ENCODE results near the gene INVS.

Gene INVS

DNA sequence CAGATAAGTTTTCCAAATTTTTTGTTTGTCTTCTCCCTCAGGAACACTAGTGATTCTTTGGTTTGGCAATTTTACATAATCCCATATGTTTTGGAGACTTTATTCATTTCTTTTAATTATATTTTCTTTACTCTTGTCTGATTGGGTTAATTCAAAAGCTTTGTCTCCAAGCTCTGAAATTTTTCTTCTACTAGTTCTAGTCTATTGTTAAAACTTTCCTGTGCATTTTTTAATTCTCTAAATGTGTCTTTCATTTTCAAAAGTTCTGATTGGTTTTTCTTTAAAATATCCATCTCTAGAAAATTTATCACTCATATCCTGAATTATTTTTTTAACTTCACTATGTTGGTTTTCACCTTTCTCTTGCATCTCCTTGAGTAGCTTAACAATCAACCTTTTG is 92.2 kb downstream of the INVS start:
- H3K27ac ChIP-seq (ENCODE audit: low read length) = no peak overlapping the region
- no peaks in the 10 kb centered on the region for H3K36me3 ChIP-seq (ENCODE audit: control insufficient read depth, insufficient read depth, low read length)
- H3K9me3 ChIP-seq (ENCODE audit: control insufficient read depth, insufficient read depth, low read length) = no peaks in the 10 kb centered on the region
- no peaks in the 10 kb centered on the region for H3K27me3 ChIP-seq (ENCODE audit: control insufficient read depth, insufficient read depth, low read length)
- no peak for DNase-seq (ENCODE audit: low read depth, low spot score)
- no peak overlapping the region for H3K4me3 ChIP-seq (ENCODE audit: low read length)
- H3K4me1 ChIP-seq (ENCODE audit: control insufficient read depth, insufficient read depth, low read length) = no peaks in the 10 kb centered on the region; the same call in 1 of the 2 replicates

DNA sequence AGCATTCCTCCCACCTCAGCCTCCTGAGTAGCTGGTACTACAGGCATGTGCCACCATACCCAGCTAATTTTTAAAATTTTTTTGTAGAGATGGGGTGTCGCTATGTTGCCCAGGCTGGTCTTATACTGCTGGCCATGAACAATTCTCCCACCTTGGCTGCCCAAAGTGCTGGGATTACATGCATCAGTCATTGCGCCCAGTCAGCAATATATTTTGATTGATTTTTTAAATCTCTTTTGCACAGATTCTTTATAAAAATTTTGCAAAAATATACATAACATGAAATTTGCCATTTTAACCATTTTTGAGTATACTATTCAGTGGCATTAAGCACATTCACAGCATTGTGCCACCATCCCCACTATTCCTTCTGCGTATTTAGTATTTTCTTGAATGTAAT is 94.0 kb downstream of the INVS start:
- Histone ChIP-seq H3K27ac (ENCODE audit: low read length) (no peak overlapping the region), H3K4me3 (ENCODE audit: low read length) (no peak overlapping the region), H3K9me3 (ENCODE audit: control insufficient read depth, insufficient read depth, low read length) (no peaks in the 10 kb centered on the region), H3K36me3 (ENCODE audit: control insufficient read depth, insufficient read depth, low read length) (no peaks in the 10 kb centered on the region), H3K4me1 (ENCODE audit: control insufficient read depth, insufficient read depth, low read length) (no peaks in the 10 kb centered on the region; the same call in 1 of the 2 replicates), H3K27me3 (ENCODE audit: control insufficient read depth, insufficient read depth, low read length) (no peaks in the 10 kb centered on the region)
- DNase-seq (ENCODE audit: low read depth, low spot score) = no peak
- no CpG with 5 or more reads among the region's 3 CpGs for WGBS (ENCODE audit: insufficient coverage, insufficient read length)

DNA sequence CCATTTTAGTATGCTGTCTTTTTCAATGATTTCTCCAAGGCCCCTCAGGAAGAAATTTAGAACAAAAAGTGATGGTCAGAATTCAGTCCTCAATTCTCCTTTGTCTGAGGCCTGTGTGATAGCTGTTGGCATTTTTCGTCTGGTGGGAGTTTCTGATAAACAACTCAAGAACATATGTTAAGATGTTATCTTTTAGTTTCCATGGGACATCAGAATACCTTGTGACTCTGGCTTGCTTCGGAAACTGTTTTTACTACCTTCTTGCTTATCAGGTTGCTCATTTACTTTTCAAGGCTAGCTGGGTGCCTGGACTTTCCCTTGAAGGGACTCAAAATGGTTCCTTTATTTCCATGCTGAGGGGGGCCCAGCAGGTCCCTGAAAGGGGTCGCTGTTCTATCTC is 97.2 kb downstream of the INVS start:
- H3K4me3 ChIP-seq (ENCODE audit: low read length) = no peak overlapping the region
- no CpG with 5 or more reads among the region's 3 CpGs for WGBS (ENCODE audit: insufficient coverage, insufficient read length)

GRCh38 chr9:100196828-100197227 is 97.8 kb downstream of the INVS start:
- Histone ChIP-seq H3K36me3 (ENCODE audit: control insufficient read depth, insufficient read depth, low read length) (no peaks in the 10 kb centered on the region), H3K4me1 (ENCODE audit: control insufficient read depth, insufficient read depth, low read length) (no peaks in the 10 kb centered on the region; the same call in 1 of the 2 replicates), H3K4me3 (ENCODE audit: low read length) (no peak overlapping the region), H3K27me3 (ENCODE audit: control insufficient read depth, insufficient read depth, low read length) (no peaks in the 10 kb centered on the region), H3K27ac (ENCODE audit: low read length) (no peak overlapping the region), H3K9me3 (ENCODE audit: control insufficient read depth, insufficient read depth, low read length) (no peaks in the 10 kb centered on the region)
- no CpG with 5 or more reads among the region's 1 CpG for WGBS (ENCODE audit: insufficient coverage, insufficient read length)
- DNase-seq (ENCODE audit: low read depth, low spot score) = no peak

More for the DNA sequence above, 97.2 kb downstream of the INVS start:
- Histone ChIP-seq H3K4me1 (ENCODE audit: control insufficient read depth, insufficient read depth, low read length) (no peaks in the 10 kb centered on the region; the same call in 1 of the 2 replicates), H3K27me3 (ENCODE audit: control insufficient read depth, insufficient read depth, low read length) (no peaks in the 10 kb centered on the region), H3K36me3 (ENCODE audit: control insufficient read depth, insufficient read depth, low read length) (no peaks in the 10 kb centered on the region), H3K9me3 (ENCODE audit: control insufficient read depth, insufficient read depth, low read length) (no peaks in the 10 kb centered on the region), H3K27ac (ENCODE audit: low read length) (no peak overlapping the region)
- DNase-seq (ENCODE audit: low read depth, low spot score) = no peak

DNA sequence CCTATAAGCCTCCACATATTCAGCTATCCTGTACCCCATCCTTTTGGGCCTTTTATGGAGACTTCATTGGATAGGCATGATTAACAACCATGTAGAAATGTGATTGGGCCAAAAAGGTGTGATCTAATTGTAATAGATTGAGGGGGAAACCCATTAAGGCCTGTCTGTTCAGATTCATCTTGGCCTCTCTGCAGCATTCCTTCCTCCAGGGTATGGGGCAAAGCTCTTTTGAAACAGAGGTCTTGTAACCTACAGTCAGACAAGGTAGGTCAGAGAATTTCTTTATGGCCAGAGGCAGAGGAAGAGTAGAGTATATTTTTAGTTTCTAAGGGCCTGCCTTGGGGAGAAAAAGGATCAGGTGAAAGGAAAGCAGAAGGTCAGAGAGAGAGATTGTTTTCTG is 98.5 kb downstream of the INVS start:
- no peak for DNase-seq (ENCODE audit: low read depth, low spot score)
- Histone ChIP-seq H3K4me3 (ENCODE audit: low read length) (no peak overlapping the region), H3K4me1 (ENCODE audit: control insufficient read depth, insufficient read depth, low read length) (no peaks in the 10 kb centered on the region; the same call in 1 of the 2 replicates), H3K36me3 (ENCODE audit: control insufficient read depth, insufficient read depth, low read length) (no peaks in the 10 kb centered on the region), H3K27ac (ENCODE audit: low read length) (no peak overlapping the region), H3K27me3 (ENCODE audit: control insufficient read depth, insufficient read depth, low read length) (no peaks in the 10 kb centered on the region), H3K9me3 (ENCODE audit: control insufficient read depth, insufficient read depth, low read length) (no peaks in the 10 kb centered on the region)

DNA sequence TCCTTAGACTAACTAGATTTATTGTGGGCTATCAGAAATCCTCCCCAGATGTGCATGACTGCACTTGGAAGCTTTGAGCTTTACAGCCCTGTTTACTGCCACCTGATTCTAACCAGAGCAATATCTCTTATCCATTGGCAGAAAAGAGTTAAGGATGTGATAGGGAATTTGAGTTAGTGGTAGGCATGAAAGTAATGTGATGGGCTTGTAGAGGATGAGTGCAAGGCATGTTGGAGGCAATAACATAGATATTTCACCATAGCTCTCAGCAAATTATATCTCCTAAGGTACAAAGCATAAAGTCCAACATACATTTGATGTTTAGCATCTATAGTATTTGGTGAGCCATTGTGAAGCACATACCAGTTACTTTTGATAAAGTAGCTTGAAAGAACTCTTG is 103.8 kb downstream of the INVS start:
- Histone ChIP-seq H3K9me3 (ENCODE audit: control insufficient read depth, insufficient read depth, low read length) (no peaks in the 10 kb centered on the region), H3K36me3 (ENCODE audit: control insufficient read depth, insufficient read depth, low read length) (no peaks in the 10 kb centered on the region), H3K4me1 (ENCODE audit: control insufficient read depth, insufficient read depth, low read length) (no peaks in the 10 kb centered on the region), H3K27ac (ENCODE audit: low read length) (no peak overlapping the region), H3K27me3 (ENCODE audit: control insufficient read depth, insufficient read depth, low read length) (no peaks in the 10 kb centered on the region), H3K4me3 (ENCODE audit: low read length) (no peak overlapping the region)
- DNase-seq (ENCODE audit: low read depth, low spot score) = no peak

DNA sequence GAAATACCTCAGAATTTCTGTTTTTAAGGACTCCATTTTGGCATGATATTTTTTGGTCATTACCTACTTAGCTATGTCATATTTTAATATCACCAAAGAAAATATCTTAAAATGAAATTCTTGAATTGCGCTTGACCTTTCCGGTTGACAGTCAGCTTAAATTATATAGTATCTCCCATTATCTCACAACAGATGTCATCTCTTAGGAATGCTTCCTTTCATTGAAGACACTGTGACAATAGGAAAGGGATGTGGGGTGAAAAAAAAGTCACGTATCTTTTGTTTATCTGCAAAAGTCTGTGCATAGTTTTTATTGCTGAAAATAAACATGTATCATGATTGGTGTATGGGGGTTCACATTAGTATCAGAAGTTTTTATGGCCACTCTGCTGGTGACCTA is 105.8 kb downstream of the INVS start:
- Histone ChIP-seq H3K27ac (ENCODE audit: low read length) (no peak overlapping the region), H3K9me3 (ENCODE audit: control insufficient read depth, insufficient read depth, low read length) (no peaks in the 10 kb centered on the region), H3K27me3 (ENCODE audit: control insufficient read depth, insufficient read depth, low read length) (no peaks in the 10 kb centered on the region), H3K36me3 (ENCODE audit: control insufficient read depth, insufficient read depth, low read length) (no peaks in the 10 kb centered on the region), H3K4me3 (ENCODE audit: low read length) (no peak overlapping the region), H3K4me1 (ENCODE audit: control insufficient read depth, insufficient read depth, low read length) (no peaks in the 10 kb centered on the region)
- no CpG with 5 or more reads among the region's 3 CpGs for WGBS (ENCODE audit: insufficient coverage, insufficient read length)
- no peak for DNase-seq (ENCODE audit: low read depth, low spot score)

- H3K27ac ChIP-seq (ENCODE audit: low read length) = no peak overlapping the region
- no peaks in the 10 kb centered on the region for H3K27me3 ChIP-seq (ENCODE audit: control insufficient read depth, insufficient read depth, low read length)
- H3K9me3 ChIP-seq (ENCODE audit: control insufficient read depth, insufficient read depth, low read length) = no peaks in the 10 kb centered on the region
- H3K4me1 ChIP-seq (ENCODE audit: control insufficient read depth, insufficient read depth, low read length) = no peaks in the 10 kb centered on the region
- no peaks in the 10 kb centered on the region for H3K36me3 ChIP-seq (ENCODE audit: control insufficient read depth, insufficient read depth, low read length)
- no CpG with 5 or more reads among the region's 3 CpGs for WGBS (ENCODE audit: insufficient coverage, insufficient read length)
- no peak for DNase-seq (ENCODE audit: low read depth, low spot score)
- no peak overlapping the region for H3K4me3 ChIP-seq (ENCODE audit: low read length)
Measured at GRCh38 chr9:100206899-100207298, 107.9 kb downstream of the INVS start.

DNA sequence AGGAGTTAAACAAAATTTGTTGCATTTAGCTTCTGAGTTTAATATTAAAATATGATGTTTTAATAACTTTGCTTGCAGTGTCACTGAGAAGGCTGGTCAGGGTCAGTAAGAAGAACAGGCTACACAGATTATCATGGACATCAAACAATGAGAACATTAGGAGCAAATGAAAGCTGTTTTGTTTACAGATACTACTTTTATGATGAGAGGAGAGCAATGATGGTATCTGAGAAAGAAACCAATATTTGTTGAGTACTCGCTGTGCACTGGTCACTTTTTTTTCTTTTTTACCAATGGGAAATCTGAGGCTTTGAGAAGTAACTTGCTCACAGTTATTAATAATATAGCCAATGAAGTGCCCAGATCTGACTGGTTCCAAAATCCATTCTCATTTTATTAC is 109.6 kb downstream of the INVS start:
- H3K9me3 ChIP-seq (ENCODE audit: control insufficient read depth, insufficient read depth, low read length) = no peaks in the 10 kb centered on the region
- H3K27ac ChIP-seq (ENCODE audit: low read length) = no peak overlapping the region
- no peak for DNase-seq (ENCODE audit: low read depth, low spot score)
- H3K27me3 ChIP-seq (ENCODE audit: control insufficient read depth, insufficient read depth, low read length) = no peaks in the 10 kb centered on the region
- no peak overlapping the region for H3K4me3 ChIP-seq (ENCODE audit: low read length)
- WGBS (ENCODE audit: insufficient coverage, insufficient read length) = no CpG with 5 or more reads among the region's 1 CpG
- H3K4me1 ChIP-seq (ENCODE audit: control insufficient read depth, insufficient read depth, low read length) = no peaks in the 10 kb centered on the region
- no peaks in the 10 kb centered on the region for H3K36me3 ChIP-seq (ENCODE audit: control insufficient read depth, insufficient read depth, low read length)

- no peak overlapping the region for H3K27ac ChIP-seq (ENCODE audit: low read length)
- no peaks in the 10 kb centered on the region for H3K27me3 ChIP-seq (ENCODE audit: control insufficient read depth, insufficient read depth, low read length)
- H3K36me3 ChIP-seq (ENCODE audit: control insufficient read depth, insufficient read depth, low read length) = no peaks in the 10 kb centered on the region
- DNase-seq (ENCODE audit: low read depth, low spot score) = no peak
- no CpG with 5 or more reads among the region's 1 CpG for WGBS (ENCODE audit: insufficient coverage, insufficient read length)
- no peaks in the 10 kb centered on the region for H3K4me1 ChIP-seq (ENCODE audit: control insufficient read depth, insufficient read depth, low read length)
- H3K4me3 ChIP-seq (ENCODE audit: low read length) = no peak overlapping the region
- no peaks in the 10 kb centered on the region for H3K9me3 ChIP-seq (ENCODE audit: control insufficient read depth, insufficient read depth, low read length)
Measured at GRCh38 chr9:100211476-100211875, 112.4 kb downstream of the INVS start.

DNA sequence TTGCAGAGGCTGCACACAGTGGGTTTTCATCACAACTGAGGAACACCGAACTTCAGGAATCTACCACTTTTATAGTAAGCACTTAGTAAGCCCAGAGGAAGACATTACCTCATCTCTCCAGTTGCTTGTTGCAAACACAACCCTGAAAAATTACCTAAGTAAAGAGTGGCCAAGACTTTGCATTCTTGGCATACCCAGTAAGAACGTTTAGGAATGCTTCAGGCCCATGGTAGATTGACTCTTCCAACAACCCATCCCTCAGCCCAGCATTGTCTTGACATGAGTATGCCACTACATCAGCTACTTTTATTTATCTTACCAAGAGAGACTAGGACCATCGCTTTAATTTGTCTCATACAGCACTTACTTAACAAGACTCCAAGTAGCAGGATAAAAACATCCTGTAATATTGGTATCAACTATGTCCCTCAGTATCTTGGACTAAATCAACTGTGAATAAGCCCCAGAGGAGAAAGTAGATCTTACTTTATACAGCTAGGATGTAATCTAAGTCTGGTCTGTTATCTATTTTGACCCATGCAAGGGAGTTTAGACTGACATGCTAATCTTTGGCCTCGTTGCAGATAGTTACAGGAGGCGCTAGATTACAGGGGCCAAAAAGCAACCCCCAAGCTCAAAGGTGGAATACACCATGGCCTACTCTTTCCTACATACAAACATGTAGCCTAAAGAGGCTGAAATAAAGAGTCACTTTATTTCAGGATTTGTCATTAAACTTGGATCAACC is 114.9 kb downstream of the INVS start:
- no peak overlapping the region for H3K4me3 ChIP-seq (ENCODE audit: low read length)
- H3K27ac ChIP-seq (ENCODE audit: low read length) = no peak overlapping the region
- no peak for DNase-seq (ENCODE audit: low read depth, low spot score)
- H3K27me3 ChIP-seq (ENCODE audit: control insufficient read depth, insufficient read depth, low read length) = no peaks in the 10 kb centered on the region
- H3K36me3 ChIP-seq (ENCODE audit: control insufficient read depth, insufficient read depth, low read length) = no peaks in the 10 kb centered on the region
- WGBS (ENCODE audit: insufficient coverage, insufficient read length) = no CpG with 5 or more reads among the region's 5 CpGs
- no peaks in the 10 kb centered on the region for H3K9me3 ChIP-seq (ENCODE audit: control insufficient read depth, insufficient read depth, low read length)
- H3K4me1 ChIP-seq (ENCODE audit: control insufficient read depth, insufficient read depth, low read length) = no peaks in the 10 kb centered on the region
